Cardiac septum (tissue), 1 donor: ENCODE results near the gene LUC7L2. TPM values are rescaled to one million over a fixed set of nuclear protein-coding genes. Genes with fewer than 3 reads are reported as not detected.

ENCODE experiments used
- DNase-seq: peaks from one replicate; pipeline ENCODE4 v3.0.0-alpha.2; 2020; ENCODE audit warnings: low spot score
- intact Hi-C: fragments of 100-400 bp; cut with DNase I; formaldehyde crosslinking; loops from one replicate; pipeline ENCODE4 v1.14.0; 2022
- total RNA-seq: library from RNA; stranded (reverse); fragmentation: NEBNext Ultra II Directional; extraction: Animal tissue kit (Norgen Biotek cat#: 25700); gene quantifications from one replicate; pipeline ENCODE4 v1.2.1, GENCODE V29; 2021
- donor health status: DM: no; HTN: no; CAD: no.

The LUC7L2 gene
- total RNA-seq, 1 donor from 2014 or later = 64.9 TPM

GRCh38 chr7:139471740-139472353, 112.2 kb downstream of the LUC7L2 start:
- intact Hi-C loops = no loop called here
- no peak for DNase-seq

Other genes with a start within 250 kb of the LUC7L2 start
- 20.2 TPM for gene UBN2, start 128.7 kb upstream of the LUC7L2 start, total RNA-seq
- gene FMC1, start 18.6 kb upstream of the LUC7L2 start, total RNA-seq = 29.4 TPM
- not detected for gene KLRG2, start 123.8 kb downstream of the LUC7L2 start, total RNA-seq
- gene CLEC2L, start 163.8 kb downstream of the LUC7L2 start, total RNA-seq = not detected